Uterus (tissue), 2 donors: ENCODE results near the gene SAYSD1.

Experiments used
- POLR2A ChIP-seq, 2 donors: fragments of 450-650 bp; IDR thresholded peaks; one replicate each; pipeline ENCODE4 v1.6.1; 2016; ENCODE audit warnings: antibody characterized with exemption in 2 of 2, mild to moderate bottlenecking in 1 of 2, moderate library complexity in 1 of 2
- TF ChIP-seq, protein P1 (sequence below), 4 experiments: fragments of 200-600 bp in 2 of 4; fragments of 450-650 bp in 2 of 4; sonication (generic) in 2 of 4; IDR thresholded peaks; one replicate each; pipeline ENCODE4 v1.5.1; 2016 to 2019; ENCODE audit warnings: antibody characterized with exemption in 4 of 4, mild to moderate bottlenecking in 2 of 4, moderate library complexity in 1 of 4

DNA sequence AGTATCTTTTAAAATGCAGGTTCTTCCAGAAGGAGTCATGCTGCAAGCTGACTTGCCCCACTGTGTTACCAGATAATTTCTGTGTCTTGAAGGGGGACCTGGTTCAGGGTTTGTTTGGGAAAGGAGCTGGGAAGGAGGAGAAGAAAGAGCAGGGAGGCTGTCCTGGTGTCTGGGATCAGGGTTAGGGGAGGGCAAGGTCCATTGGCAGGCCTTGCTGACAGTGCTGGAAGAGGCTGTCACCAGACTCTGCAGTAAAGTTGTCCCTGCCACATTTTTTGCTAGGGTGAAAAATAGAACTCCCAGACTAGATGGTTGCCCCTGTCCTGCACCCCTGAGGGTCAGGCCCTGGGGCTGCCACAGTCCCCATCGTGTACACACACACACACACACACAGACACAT lies 51.5 kb downstream of the SAYSD1 start:
- no peak for TF ChIP-seq POLR2A (IDR thresholded peaks at IDR 0.05)
- TF ChIP-seq, protein P1, sequence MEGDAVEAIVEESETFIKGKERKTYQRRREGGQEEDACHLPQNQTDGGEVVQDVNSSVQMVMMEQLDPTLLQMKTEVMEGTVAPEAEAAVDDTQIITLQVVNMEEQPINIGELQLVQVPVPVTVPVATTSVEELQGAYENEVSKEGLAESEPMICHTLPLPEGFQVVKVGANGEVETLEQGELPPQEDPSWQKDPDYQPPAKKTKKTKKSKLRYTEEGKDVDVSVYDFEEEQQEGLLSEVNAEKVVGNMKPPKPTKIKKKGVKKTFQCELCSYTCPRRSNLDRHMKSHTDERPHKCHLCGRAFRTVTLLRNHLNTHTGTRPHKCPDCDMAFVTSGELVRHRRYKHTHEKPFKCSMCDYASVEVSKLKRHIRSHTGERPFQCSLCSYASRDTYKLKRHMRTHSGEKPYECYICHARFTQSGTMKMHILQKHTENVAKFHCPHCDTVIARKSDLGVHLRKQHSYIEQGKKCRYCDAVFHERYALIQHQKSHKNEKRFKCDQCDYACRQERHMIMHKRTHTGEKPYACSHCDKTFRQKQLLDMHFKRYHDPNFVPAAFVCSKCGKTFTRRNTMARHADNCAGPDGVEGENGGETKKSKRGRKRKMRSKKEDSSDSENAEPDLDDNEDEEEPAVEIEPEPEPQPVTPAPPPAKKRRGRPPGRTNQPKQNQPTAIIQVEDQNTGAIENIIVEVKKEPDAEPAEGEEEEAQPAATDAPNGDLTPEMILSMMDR (IDR thresholded peaks at IDR 0.05), result no peak
